VCaP (cell line): ENCODE measurements around the gene RANBP3L.

ENCODE experiments used
- H3K27ac ChIP-seq: fragments of 450-650 bp; 2 replicates; pipeline ENCODE4 v1.5.1; 2017
- TF ChIP-seq, protein P1 (sequence below): fragments of 450-650 bp; conservative IDR thresholded peaks from 2 replicates; pipeline ENCODE4 v1.5.1; 2017; ENCODE audit warnings: mild to moderate bottlenecking, moderate library complexity

The RANBP3L gene

DNA sequence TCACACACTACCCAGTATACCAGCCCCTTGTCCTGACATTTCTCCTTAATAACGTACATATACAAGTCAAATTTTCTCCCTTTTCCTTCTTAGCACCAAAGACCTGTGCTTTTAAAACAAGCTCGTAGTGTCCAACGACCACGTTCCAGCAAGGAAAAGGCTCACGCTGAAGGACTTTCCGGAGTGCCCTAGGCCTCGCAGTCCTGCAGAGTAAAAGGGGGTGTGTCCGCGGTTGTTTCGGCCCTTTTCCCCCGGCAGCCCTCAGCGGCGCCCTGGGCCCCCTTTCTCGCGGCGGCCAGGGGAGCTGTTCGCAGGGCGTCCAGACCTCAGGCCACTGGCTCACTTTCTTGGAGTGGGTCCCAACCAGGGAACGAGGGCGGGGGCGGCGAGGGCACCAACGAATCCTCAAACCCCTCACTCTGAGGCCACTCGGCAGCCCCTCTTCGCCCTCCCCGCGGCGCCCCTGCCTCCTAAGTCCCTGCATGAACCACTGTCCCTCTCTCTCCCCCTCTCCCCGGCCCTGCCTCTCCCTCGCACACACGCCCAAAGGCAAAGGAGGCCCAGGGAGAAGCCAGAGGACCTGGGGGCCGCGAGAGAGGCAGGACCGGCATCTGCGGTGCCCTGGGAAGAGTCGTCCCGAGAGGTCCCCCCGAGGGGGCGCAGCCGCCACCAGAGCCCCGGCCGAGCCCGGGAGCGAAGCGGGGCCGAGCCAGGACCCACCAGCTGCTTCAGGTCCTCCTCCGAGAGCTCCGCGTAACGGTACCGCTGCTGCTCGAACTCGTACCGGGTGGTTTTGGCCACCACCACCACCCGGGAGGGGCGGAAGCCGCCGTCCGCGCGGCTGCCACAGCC, 60.7 kb downstream of the RANBP3L start:
- TF ChIP-seq, protein P1, sequence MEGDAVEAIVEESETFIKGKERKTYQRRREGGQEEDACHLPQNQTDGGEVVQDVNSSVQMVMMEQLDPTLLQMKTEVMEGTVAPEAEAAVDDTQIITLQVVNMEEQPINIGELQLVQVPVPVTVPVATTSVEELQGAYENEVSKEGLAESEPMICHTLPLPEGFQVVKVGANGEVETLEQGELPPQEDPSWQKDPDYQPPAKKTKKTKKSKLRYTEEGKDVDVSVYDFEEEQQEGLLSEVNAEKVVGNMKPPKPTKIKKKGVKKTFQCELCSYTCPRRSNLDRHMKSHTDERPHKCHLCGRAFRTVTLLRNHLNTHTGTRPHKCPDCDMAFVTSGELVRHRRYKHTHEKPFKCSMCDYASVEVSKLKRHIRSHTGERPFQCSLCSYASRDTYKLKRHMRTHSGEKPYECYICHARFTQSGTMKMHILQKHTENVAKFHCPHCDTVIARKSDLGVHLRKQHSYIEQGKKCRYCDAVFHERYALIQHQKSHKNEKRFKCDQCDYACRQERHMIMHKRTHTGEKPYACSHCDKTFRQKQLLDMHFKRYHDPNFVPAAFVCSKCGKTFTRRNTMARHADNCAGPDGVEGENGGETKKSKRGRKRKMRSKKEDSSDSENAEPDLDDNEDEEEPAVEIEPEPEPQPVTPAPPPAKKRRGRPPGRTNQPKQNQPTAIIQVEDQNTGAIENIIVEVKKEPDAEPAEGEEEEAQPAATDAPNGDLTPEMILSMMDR = no peak
- H3K27ac ChIP-seq = peak overlapping the region; percentile 95

DNA sequence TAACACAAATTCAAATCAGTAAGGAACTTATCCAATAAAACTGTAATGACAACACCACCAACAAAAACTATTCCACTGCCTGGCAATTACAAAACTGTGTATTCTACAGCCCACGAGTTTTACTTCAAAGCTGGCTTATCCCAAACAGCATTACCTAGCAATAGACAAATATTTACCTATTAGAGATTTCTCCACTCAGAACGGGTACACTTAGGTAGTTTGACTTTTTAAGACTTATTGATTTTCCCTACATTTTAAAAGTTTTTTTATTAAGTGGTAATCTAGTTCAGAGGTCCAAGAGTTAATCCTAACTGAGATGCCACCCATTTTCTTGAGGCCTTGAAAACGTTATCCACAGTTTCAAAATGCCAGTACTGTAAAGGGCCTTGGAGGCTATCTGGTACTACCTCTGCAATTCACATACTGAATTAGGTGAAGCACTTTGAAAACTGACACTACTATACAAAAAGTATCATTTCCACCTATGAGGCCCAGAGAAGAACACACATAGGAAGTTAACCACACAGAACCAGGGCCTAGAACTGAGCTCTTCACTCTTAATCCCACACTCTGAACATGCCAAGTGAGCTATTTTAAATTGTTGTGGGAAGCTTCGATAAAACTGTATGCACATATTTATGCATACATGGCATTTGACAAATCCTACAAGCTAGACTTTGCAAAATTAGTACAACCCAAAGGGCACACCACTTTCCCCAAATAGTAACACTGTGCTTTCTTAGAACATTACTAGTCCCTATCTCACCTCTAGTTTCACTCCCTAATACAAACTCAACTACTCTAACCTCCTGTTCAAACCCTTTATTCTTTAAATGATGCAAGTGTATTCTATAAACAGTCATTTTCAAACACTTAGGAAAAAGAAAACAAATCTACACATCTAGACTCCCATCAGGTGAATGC, 62.1 kb downstream of the RANBP3L start:
- TF ChIP-seq, protein P1 = no peak

DNA sequence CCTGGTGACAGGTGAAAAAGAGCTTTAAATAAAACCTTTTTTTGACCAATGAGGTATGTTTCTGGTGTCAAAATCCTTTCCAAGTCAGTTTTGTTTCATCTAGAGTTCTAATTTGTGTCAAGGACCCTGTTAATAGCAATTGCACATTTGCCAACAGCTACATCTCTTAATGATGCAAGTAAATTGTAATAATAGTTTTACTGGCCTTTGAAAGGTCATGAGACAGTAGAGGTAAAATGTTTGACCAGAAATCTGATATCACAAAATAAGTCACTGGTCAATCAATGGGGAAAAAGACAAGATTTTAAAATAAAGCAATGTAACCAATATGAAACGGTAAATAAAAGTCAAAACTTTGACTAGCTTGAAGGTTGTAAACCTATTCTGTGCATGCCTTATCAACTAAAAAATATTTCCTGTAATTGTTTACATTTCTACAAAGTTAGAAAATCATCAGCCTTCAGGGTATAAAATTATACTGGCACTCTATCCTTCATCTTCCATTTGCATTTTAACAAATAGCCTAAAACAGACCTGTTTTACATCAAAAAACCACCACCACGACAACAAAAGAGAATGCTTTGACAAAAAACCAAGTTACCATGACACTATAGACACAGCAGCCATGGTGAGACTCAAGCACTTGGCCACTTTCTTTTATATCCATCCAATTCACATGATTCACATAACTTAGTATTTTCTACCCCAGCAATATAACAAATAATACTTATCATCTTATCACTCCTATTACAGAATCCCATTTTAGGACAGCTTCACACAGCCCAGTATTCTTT, 63.0 kb downstream of the RANBP3L start:
- peak overlapping the region; percentile 95 for H3K27ac ChIP-seq
- TF ChIP-seq, protein P1 = no peak

More for the DNA sequence above, 62.1 kb downstream of the RANBP3L start:
- H3K27ac ChIP-seq = peak overlapping the region; percentile 95

DNA sequence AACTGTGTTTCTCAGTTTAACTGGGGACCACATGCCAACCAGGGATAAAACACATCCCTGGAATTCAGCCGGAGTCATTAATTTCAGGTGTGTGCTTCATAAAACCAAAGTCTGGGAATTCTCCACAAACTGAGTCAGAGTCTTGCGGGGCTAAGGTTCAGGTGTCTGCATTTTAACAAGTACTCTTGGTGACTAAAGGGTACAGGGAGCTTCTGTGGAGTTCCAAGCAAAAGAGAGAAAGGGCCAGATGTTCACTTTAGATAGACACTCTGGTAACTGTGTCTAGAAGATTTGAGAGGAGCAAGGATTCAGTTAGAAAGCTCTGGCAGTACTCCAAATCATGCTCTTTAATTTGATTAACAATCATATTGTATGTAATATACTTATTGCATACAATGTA, 64.0 kb downstream of the RANBP3L start:
- TF ChIP-seq, protein P1 = no peak
- peak overlapping the region; percentile 95 for H3K27ac ChIP-seq

DNA sequence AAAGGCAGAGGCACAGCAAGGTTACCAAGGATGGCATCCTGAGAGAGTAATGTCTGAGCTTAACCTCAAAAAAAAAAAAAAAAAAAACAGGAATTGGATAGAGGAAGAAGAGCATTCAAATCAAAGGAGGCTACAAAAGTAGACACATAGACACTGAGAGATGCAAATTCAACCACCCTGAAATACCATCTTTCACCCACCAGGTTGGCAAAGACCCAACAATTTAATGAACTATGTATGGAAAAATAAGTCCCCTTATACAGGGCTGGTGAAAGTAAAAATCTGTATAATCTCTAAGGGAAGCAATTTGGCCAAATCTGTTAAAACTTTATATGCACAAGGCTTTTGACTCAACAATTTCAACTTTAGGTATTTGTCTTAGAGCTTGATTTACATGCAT, 64.9 kb downstream of the RANBP3L start:
- TF ChIP-seq, protein P1 = no peak

DNA sequence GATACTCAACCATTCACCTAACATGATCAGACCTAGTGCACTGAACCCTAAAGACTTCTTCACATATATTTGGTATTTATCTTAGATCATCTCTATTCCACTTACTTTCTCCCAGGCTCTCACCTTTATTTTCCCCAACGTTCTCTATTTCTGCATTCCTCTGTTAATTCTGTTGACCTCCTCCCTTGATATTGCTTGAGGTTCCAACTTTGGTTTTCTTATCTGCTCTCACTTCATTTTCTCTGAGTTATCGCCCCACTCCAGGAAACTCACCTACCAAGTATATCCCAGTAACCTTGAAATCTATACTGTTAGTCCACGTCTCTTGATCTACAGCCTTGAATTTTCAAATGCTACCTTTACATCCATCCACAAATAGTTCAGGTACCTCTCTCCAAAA, 69.2 kb downstream of the RANBP3L start:
- TF ChIP-seq, protein P1 = no peak
- no peak overlapping the region for H3K27ac ChIP-seq

More for the DNA sequence above, 64.9 kb downstream of the RANBP3L start:
- peak overlapping the region; percentile 95 for H3K27ac ChIP-seq
